Measurements from ENCODE around the gene TFIP11.

Gene TFIP11

DNA sequence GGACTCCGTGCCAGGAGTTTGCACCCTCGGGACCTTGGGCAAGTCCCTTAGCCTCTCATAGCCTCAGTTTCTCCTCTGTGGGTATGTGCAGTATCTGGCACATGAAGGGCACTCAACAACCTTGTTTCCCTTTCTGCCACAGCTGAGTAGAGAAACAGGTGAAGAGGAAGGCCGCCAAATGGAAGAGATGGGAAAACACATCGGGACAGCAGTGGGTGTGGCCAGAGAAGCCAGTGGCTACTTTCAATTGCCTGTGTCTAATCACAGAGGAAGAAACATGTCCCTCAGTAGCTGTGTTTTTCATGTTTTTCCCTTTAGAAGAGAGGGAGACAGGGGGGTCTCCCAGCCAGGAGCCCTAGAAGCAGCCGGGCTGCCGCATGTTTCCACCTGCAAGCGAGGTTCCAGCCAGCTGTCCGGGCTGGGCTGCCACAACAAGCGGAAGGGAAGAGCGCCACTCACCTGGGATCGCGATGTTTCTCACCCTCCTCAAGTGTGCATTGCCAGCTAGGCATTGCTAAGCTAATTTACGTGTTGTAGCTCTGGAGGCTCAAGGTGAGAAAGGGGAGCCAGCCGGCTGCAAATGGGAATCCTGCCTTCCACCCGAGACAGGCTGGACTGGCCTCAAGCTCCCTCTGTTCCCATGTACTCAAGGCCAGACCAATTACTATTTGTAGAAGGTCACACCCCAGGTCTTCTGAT lies 66.5 kb downstream of the TFIP11 start:
- in situ Hi-C loops (cut with MboI; ENCODE audit: low sequenced_read_pairs, unreplicated experiment), result no loop called here
- no peak for DNase-seq (ENCODE audit: low spot score)
- TF ChIP-seq, protein P1, sequence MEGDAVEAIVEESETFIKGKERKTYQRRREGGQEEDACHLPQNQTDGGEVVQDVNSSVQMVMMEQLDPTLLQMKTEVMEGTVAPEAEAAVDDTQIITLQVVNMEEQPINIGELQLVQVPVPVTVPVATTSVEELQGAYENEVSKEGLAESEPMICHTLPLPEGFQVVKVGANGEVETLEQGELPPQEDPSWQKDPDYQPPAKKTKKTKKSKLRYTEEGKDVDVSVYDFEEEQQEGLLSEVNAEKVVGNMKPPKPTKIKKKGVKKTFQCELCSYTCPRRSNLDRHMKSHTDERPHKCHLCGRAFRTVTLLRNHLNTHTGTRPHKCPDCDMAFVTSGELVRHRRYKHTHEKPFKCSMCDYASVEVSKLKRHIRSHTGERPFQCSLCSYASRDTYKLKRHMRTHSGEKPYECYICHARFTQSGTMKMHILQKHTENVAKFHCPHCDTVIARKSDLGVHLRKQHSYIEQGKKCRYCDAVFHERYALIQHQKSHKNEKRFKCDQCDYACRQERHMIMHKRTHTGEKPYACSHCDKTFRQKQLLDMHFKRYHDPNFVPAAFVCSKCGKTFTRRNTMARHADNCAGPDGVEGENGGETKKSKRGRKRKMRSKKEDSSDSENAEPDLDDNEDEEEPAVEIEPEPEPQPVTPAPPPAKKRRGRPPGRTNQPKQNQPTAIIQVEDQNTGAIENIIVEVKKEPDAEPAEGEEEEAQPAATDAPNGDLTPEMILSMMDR (IDR thresholded peaks at IDR 0.05; ENCODE audit: borderline replicate concordance, control extremely low read depth, extremely low read depth, insufficient read depth, missing control alignments), result no peak

DNA sequence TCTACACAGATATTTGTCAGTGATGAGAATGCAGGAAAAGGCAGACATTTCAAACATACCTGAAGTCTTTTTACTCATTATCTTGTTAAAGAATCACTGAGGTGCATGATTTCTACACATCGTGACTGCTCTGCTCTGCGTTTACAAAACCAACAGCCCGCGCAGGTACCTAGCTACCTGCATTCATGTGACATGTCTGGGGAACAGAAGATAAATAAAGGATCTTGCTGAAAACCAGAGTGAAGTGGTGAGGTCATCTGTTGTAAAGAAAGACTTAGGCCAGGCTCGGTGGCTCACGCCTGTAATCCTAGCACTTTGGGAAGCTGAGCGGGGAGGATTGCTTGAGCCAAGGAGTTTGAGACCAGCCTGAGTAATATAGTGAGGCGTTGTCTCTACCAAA lies 67.5 kb downstream of the TFIP11 start:
- no peak for DNase-seq (ENCODE audit: low spot score)
- in situ Hi-C loops (cut with MboI; ENCODE audit: low sequenced_read_pairs, unreplicated experiment), result no loop called here
- TF ChIP-seq, protein P1 (IDR thresholded peaks at IDR 0.05; ENCODE audit: borderline replicate concordance, control extremely low read depth, extremely low read depth, insufficient read depth, missing control alignments), result no peak

DNA sequence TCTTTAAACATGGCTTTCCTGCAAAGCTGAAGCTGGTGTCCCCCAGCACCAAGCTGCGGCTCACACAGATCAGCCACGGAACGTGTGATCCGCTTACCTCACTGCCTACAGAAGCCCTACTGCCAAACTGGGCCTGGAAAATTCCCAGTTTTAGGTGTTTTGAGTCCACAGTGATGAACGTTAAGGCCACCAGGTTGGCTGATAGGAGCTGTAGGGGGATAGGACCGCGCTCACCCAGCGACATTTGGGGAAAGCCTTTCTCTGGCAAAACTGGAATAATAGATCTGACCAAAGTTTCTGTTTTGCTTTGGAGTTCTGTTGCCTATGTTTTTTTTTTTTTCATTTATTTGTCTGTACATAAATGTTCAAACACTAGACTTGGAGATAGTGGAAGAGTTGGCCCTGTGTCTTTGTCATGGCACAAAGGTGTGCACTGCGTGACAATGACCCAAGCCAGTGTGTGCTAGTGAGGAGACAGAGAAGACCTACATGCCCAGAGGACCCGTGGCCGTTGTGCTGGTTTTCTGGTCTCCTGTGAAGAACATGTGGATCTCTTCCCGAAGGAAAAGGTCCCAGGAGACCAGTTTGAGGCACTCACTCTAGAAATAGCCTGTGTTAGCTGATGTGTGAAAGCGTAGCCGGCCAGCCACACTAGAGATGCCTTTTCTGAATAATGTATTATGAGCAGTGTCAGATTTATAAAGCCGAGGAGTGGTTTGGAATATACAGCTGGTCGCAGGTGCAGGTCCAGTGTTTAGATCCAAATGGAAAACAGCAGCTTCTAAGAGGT lies 68.2 kb downstream of the TFIP11 start:
- TF ChIP-seq, protein P1 (IDR thresholded peaks at IDR 0.05; ENCODE audit: borderline replicate concordance, control extremely low read depth, extremely low read depth, insufficient read depth, missing control alignments), result no peak
- no peak for DNase-seq (ENCODE audit: low spot score)
- in situ Hi-C loops (cut with MboI; ENCODE audit: low sequenced_read_pairs, unreplicated experiment), result no loop called here

DNA sequence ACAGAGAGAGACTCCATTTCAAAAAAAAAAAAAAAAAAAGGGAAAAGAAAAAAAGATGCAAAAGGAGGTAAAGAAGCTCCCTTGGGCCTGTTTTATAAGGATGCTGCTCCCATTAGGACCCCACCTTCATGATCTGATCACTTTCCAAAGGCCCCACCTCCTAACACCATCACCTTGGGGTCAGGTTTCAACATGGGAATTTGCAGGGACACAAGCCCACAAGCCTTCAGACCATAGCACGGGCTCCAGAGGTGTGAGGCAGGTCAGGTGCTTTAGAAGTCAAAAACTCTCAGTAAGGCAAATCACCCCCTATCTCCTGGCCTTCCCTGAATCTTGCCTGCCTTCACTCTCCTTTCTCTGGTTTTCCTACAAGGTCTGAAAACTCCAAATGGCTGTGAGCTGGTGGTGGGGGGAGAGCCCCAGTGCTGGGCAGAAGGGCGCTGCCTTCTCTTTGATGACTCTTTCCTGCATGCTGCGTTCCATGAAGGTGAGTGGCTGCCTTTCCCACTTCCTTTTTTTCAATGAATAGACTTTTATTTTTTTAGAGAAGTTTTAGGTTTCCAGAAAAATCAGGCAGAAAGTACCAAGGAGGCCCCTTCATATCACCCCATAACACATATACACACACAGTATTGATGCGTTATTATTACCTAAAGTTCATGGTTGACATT lies 70.1 kb downstream of the TFIP11 start:
- in situ Hi-C loops (cut with MboI; ENCODE audit: low sequenced_read_pairs, unreplicated experiment), result no loop called here
- no peak for DNase-seq (ENCODE audit: low spot score)
- TF ChIP-seq, protein P1 (IDR thresholded peaks at IDR 0.05; ENCODE audit: borderline replicate concordance, control extremely low read depth, extremely low read depth, insufficient read depth, missing control alignments), result no peak

All from GM13976 (cell line).